Stromal cell of bone marrow (primary cell): Measurements from ENCODE around the gene THAP3.

Source experiments
- DNase-seq: peaks from one replicate; pipeline ENCODE4 v3.0.0-alpha.2; 2012; ENCODE audit warnings: low read depth

The THAP3 gene, protein sequence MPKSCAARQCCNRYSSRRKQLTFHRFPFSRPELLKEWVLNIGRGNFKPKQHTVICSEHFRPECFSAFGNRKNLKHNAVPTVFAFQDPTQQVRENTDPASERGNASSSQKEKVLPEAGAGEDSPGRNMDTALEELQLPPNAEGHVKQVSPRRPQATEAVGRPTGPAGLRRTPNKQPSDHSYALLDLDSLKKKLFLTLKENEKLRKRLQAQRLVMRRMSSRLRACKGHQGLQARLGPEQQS

DNA sequence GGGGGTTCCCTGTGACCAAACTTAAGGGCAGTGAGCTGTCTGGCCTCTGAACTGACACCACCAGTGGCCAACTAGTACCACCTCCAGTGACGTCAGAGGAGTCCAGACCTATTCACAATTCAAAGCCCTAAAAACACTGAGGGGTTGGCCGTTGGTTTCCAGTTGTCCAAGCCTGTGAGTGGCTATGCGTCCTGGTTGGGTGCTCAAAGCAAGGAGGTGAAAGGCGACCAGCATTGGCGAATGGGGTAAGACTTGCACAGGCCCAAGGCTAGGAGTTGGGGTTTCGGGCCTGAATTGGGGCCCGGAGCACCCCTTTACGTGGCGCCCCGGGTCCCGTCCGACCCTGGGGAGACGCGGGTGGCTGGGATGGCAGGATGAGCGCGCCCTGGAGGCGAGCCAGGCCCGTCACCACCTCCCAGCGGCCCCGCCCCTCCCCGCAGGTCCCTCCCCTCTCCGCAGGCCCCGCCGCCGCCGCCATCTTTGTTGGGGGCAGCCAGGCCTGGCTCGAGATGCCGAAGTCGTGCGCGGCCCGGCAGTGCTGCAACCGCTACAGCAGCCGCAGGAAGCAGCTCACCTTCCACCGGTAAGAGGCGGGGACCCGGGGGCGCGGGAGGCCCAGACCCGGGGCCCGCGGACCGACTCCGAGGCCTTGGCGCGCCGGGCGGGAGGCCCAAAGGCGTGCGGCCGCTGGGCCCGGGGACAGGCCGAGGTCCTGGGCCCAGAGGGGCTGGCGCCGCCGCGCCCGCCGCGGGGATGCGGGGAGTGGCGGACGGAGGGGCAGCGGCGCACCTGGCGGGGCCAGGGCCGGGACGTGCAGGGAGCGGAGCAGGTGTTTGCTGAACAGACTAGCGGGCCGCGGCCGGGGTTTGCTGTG lies at the start of gene THAP3:
TSS of gene THAP3 (plus strand) at position 159 of the 874 bp plus-strand sequence. CDS start at position 510, 351 bp downstream.
- peak; percentile 81 for DNase-seq

DNA sequence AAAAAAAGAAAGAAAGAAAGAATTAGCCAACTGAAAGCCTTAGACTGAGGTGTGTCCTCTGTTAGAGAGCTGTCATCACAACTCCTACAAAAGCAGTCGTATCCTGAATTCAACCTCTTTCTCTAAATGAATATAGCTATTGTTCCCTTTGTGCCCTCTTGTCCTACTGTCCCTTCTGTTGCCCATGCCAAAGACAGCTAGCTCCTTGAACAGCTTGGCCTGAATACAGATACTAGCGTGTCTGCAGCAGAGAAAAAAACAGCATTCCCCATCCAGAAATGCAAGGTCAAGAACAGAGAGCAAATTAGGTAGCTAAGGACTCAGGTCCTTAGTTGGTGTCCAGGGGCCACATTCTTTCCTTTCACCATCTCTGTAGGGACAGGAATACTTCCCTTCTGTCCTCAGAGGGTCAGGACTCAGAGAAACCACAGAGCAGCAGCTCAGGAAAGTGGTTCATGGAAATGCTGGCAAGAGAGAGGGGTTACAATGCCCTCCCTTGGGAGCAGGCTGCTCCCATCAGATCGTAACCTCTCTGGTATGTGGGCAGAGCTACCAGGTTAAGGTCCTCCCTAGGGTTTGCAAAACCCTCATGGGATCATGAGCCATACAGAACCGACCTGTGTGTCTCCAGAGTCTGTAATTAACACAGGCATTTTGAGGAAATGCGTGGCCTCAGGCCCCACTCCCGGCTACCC lies 46.7 kb upstream of the THAP3 start:
- DNase-seq: no peak

DNA sequence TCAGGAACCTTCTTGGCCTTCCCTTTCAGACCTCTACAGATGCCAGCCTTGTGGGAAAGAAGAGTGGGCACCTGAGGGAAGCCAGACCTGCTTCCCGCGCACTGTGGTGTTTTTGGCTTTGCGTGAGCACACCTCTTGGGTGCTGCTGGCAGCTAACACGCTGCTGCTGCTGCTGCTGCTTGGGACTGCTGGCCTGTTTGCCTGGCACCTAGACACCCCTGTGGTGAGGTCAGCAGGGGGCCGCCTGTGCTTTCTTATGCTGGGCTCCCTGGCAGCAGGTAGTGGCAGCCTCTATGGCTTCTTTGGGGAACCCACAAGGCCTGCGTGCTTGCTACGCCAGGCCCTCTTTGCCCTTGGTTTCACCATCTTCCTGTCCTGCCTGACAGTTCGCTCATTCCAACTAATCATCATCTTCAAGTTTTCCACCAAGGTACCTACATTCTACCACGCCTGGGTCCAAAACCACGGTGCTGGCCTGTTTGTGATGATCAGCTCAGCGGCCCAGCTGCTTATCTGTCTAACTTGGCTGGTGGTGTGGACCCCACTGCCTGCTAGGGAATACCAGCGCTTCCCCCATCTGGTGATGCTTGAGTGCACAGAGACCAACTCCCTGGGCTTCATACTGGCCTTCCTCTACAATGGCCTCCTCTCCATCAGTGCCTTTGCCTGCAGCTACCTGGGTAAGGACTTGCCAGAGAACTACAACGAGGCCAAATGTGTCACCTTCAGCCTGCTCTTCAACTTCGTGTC lies 45.9 kb upstream of the THAP3 start:
- no peak for DNase-seq

DNA sequence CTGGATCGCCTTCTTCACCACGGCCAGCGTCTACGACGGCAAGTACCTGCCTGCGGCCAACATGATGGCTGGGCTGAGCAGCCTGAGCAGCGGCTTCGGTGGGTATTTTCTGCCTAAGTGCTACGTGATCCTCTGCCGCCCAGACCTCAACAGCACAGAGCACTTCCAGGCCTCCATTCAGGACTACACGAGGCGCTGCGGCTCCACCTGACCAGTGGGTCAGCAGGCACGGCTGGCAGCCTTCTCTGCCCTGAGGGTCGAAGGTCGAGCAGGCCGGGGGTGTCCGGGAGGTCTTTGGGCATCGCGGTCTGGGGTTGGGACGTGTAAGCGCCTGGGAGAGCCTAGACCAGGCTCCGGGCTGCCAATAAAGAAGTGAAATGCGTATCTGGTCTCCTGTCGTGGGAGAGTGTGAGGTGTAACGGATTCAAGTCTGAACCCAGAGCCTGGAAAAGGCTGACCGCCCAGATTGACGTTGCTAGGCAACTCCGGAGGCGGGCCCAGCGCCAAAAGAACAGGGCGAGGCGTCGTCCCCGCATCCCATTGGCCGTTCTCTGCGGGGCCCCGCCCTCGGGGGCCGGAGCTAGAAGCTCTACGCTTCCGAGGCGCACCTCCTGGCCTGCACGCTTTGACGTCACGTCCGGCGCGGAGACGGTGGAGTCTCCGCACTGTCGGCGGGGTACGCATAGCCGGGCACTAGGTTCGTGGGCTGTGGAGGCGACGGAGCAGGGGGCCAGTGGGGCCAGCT lies 45.1 kb upstream of the THAP3 start, which contains the start of gene ZBTB48:
TSS of gene ZBTB48 (plus strand) at position 621 of the 745 bp plus-strand sequence. CDS start 616 bp downstream, outside the sequence.
- peak; percentile 97 for DNase-seq

DNA sequence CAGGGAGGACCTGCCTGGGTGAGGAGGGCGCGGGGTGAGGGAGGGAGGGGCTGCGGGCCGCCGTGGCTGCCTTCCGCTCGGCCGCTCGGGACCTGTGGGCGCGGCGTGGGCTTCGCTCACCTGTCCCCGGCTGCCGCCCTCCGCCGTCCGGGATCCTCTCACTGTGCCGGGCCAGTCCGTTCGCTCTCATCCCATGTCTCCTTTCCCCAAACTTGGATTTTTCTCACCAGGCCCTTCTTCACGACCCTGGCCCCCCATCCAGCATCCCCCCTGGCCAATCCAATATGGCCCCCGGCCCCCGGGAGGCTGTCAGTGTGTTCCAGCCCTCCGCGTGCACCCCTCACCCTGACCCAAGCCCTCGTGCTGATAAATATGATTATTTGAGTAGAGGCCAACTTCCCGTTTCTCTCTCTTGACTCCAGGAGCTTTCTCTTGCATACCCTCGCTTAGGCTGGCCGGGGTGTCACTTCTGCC lies 44.5 kb upstream of the THAP3 start:
- DNase-seq: no peak

DNA sequence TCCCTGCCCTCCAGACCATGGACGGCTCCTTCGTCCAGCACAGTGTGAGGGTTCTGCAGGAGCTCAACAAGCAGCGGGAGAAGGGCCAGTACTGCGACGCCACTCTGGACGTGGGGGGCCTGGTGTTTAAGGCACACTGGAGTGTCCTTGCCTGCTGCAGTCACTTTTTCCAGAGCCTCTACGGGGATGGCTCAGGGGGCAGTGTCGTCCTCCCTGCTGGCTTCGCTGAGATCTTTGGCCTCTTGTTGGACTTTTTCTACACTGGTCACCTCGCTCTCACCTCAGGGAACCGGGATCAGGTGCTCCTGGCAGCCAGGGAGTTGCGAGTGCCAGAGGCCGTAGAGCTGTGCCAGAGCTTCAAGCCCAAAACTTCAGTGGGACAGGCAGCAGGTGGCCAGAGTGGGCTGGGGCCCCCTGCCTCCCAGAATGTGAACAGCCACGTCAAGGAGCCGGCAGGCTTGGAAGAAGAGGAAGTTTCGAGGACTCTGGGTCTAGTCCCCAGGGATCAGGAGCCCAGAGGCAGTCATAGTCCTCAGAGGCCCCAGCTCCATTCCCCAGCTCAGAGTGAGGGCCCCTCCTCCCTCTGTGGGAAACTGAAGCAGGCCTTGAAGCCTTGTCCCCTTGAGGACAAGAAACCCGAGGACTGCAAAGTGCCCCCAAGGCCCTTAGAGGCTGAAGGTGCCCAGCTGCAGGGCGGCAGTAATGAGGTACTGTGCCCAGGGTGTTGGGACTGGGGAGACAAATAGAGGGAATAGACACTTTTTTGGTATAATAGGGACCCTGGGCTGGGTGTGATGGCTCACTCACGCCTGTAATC lies 43.9 kb upstream of the THAP3 start:
- no peak for DNase-seq

DNA sequence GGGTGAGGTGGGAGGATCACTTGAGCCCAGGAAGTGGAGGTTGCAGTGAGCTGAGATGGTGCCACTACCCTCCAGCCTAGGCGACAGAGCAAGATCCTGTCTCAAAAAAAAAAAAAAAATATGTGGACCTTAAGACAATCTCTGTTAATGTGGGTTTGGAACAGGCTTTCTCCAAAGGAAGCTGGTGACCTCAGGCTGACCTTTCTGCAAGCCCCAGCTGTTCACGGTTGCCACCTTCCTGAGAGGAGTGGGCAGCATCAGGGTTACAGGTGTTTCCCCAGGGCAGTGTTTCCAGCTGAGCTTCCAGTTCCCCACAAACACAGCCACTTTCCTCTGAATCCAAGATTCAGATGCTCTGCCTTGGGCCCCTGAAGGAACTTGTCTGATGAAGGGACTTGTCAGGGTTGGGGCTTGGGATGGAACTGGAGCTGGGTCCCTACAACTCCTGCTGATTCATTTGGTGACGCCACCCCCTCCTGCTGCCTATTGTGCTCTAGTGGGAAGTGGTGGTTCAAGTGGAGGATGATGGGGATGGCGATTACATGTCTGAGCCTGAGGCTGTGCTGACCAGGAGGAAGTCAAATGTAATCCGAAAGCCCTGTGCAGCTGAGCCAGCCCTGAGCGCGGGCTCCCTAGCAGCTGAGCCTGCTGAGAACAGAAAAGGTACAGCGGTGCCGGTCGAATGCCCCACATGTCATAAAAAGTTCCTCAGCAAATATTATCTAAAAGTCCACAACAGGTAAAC lies 42.9 kb upstream of the THAP3 start:
- DNase-seq: no peak

DNA sequence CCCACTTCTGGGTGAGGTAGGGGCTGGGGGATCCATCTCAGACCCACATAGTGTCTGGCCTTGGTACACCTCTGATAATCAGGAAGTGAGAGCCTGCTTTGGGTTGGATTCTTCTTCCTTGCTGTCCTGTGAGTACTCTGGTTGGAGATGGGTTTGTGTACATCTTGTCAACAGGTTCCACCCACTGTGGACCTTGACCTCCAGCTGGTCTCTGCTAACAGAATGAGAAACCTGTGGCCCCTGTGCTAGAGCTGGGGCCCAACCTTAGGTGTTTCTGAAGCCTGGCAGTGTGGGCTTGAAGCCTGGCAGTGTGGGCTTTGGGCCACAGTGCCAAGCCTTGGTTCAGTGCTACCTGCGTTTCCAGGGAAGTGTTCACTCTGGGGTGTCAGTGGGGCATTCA lies 42.3 kb upstream of the THAP3 start:
- DNase-seq: no peak

DNA sequence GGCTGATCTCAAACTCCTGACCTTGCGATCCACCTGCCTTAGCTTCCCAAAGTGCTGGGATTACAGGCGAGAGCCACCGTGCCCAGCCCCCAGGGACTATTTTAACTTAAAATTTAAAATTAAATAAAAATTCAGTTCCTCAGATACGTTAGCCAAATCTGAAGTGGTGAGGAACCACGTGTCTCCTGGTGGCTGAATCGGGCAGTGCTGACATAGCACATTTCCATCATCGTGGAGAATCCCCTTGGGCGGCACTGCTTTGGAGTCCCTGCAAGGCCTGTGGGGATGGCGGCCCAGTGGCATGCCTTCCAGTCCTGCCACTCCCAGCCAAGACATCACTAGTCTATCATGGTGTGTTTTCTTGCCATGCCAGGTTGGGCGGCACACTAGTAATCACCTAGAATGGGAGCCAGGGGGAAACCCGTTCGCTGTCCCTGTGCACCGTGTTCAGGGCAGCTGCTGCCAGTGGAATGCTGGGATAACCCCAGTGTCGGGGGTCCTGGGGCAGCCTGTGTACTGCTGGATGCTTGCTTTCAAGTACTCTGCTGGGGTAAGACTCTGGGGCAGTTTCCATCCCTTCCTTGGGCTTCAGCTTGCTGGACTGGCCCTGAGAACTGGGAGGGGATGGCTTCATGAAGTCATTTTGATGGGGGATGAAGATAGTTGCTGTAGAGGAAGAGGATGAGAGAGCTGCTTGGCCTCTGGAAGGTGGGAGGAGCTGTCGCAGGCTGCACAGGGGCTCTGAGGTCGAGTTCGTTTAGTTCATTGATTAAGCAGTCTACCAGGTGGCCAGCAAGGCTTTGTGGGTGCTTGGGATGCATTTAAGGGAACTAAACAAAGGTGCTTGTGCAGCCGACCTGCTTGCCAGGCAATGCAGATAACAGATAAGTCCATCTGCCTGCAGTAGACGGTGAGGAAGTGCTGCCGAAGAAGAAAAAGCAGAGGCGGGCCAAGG lies 40.3 kb upstream of the THAP3 start:
- DNase-seq: no peak

DNA sequence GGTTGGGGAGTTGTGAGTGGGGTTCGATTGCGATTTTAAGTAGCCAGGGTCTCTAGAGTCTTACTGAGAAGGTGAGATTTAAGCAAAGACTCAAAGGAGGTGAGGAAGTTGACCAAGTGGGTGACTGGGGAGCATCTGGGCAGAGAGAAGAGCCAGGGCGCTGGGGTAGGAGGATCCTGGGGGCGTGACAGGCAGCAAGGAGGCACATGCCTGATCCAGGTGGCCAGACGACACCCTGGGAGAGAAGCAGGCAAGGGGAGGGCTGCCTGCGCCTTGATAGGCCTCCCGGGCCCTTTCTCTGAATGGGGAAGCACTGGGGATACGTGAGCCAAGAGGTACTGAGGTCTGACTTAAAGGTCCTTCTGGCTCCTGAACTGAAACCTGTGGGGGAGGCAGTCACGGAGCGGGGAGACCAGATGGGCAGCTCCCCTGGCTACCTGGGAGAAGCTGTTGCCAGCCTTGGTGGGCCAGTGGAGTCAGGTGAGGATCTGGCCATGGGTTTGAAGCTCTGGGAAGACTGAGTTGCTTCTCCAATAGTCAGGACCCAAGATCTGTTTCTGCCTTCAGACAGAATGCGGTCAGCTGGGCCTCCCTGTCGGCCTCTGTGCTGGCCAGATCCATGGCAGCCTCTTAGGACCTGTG lies 39.5 kb upstream of the THAP3 start:
- DNase-seq: no peak

DNA sequence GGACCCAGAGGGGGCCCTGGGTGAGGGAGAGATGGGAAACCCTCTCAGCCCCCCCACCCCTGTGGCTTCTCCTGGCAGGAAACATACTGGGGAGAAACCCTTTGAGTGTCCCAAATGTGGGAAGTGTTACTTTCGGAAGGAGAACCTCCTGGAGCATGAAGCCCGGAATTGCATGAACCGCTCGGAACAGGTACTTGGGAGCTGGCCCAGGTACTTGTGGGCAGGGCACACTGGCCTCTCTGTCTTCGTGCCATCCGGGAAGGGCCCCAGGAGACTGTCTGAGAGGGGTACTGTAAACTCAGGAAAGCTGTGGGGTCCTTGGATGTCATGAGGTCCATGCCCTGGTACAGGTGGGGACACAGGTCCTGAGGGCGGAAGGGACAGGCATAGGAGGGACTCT lies 38.8 kb upstream of the THAP3 start:
- DNase-seq: no peak

DNA sequence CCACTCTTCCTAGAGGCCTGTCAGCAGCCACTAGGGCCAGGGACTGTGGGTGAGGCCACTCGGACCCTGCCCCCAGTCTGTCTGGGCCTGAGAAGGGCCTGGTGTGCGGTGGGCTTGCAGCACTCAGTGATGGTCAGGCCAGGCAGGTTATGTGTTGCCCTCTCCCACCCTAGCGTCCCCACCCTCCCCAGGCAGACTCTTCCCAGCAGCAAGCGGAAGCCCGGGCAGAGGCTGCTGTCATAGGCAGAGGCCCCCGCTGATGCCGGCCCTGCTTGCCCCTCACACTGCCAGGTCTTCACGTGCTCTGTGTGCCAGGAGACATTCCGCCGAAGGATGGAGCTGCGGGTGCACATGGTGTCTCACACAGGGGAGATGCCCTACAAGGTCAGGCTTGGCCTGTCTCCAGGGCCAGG lies 38.3 kb upstream of the THAP3 start:
- DNase-seq: no peak

DNA sequence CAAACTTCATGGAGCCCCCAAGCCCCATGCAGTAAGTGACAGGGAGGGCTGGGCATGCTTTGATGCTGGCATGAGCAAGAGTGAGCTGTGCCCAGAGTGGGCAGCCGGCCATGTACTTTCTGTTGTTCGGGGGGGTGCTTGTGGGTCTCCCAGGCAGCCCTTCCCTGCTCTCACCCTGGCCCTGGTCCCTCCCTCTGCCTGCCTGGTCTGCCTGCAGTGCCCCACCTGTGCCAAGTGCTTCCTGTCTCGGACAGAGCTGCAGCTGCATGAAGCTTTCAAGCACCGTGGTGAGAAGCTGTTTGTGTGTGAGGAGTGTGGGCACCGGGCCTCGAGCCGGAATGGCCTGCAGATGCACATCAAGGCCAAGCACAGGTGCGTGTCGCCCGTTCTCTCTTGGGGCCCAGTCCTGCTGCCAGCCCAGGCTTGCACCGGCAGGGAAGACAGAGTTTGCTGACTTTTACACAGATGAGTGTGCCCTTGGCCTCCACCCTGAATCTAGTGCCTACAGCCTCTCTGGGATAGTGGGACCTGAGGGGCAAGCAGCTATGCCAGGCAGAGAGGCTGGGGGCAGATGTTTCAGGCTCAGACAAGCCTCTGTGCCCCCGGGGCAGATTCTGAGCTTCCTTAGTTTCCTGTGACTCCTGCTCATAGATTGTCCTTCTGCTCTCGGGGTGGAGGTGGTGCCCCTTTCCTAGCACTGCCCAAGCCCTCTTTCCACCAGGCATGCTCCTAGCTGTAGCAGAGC lies 37.2 kb upstream of the THAP3 start:
- DNase-seq: no peak

DNA sequence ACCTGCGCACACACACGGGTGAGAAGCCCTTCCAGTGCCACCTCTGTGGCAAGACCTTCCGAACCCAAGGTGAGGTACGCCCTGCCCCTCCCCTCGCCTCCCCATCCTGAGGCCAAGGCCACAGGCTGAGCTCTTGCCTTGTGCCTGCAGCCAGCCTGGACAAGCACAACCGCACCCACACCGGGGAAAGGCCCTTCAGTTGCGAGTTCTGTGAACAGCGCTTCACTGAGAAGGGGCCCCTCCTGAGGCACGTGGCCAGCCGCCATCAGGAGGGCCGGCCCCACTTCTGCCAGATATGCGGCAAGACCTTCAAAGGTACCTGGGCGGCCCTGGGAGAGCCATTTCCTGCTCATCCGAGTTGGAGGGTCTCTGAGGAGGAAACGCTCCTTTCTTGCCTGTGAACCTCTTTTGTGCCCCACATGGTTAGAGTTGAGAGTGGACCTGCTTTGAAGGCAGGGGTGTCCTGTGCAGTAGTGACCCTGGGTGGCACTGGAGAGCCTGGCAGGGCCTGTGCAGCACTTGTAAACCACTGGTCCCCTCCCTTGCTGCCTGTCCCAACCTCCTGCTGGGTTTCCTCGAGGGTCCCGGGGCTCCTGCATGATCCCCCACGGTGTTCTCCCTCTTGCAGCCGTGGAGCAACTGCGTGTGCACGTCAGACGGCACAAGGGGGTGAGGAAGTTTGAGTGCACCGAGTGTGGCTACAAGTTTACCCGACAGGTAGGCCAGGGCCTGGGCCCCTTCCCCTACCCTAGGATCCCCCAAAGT lies 36.4 kb upstream of the THAP3 start:
- no peak for DNase-seq

DNA sequence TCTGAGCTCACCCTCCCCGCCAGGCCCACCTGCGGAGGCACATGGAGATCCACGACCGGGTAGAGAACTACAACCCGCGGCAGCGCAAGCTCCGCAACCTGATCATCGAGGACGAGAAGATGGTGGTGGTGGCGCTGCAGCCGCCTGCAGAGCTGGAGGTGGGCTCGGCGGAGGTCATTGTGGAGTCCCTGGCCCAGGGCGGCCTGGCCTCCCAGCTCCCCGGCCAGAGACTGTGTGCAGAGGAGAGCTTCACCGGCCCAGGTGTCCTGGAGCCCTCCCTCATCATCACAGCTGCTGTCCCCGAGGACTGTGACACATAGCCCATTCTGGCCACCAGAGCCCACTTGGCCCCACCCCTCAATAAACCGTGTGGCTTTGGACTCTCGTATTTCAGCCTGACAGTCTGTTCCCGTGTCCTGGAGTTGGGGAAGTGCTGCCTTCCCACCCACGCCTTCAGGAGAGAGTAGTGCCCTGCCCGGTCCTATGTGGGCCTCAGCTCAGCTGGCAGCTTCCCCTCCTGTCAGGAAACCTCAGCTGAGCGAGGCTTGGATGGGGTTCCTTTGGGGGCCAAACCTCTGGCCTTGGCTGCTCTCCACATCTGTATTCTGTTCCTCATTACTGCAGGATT lies 35.7 kb upstream of the THAP3 start:
- no peak for DNase-seq

DNA sequence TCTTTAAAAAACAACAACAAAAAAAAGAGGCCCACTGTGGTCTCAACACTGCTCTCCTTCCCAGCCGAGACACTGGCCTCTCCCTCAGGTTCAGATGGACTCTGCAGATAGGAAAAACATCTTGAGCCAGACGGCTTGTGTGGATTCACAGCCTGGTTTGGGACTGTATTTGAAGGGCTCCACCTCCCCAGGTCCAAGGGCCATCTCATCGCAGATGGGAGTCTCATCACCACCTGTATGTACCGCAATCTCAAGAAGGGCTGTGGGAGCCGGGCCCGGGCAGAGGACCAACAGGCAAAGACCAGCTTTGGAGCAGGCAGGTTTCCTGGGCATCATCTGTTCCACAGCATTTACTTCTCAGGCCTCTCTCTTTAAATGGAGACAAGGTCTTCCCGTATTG lies 34.6 kb upstream of the THAP3 start:
- no peak for DNase-seq
